ENCODE measurements around the gene PDZD4. TPM values are rescaled to one million over a fixed set of nuclear protein-coding genes. Genes with fewer than 3 reads are reported as not detected.

Gene PDZD4
- polyA plus RNA-seq, 3 donors, result 0.11 TPM; not detected in 2

- H2AFZ ChIP-seq (ENCODE audit: insufficient read depth, low read depth, low read length, poor library complexity, severe bottlenecking), result no peak overlapping the region
- peaks cover 51% of the 10 kb centered on the region for H3K79me2 ChIP-seq (ENCODE audit: insufficient read depth, low read length)
- H3K4me3 ChIP-seq (replicated peaks in 1 of 3; ENCODE audit: low read depth in 2 of 3, low read length in 3 of 3), result peak overlapping the region in 1 of 3 experiments; percentile 76
- Mint-ChIP-seq H3K4me1 (peaks cover 26% of the 10 kb centered on the region), H3K4me3 (no peak overlapping the region), H3K27ac (no peak overlapping the region), H3K9me3 (peaks cover 0 to 39% (median 17%) of the 10 kb centered on the region in 7 donors), H3K27me3 (ENCODE audit: low read depth in 3 of 3) (peaks cover 0 to 10% (median 2%) of the 10 kb centered on the region in 3 donors), H3K36me3 (peaks cover 33 to 55% of the 10 kb centered on the region in 2 donors)
- H3K9me3 ChIP-seq (replicated peaks in 1 of 2; ENCODE audit: control insufficient read depth in 1 of 2, insufficient read depth in 1 of 2, low read length in 2 of 2), result peaks cover 0 to 15% of the 10 kb centered on the region in 2 donors
- intact Hi-C loops (cut with micrococcal nuclease), result loop anchor here (5.0 to 10.0 kb wide), 4 partner anchors 132 to 838 kb away; partner anchors contain the start of gene ARHGAP4 (in 2 of the 2)
- peaks cover 21 to 35% of the 10 kb centered on the region in 2 donors for H3K4me1 ChIP-seq (ENCODE audit: control insufficient read depth in 1 of 2, insufficient read depth in 2 of 2, low read length in 2 of 2)
- H3K27me3 ChIP-seq (ENCODE audit: control insufficient read depth in 2 of 2, insufficient read depth in 2 of 2, low read length in 2 of 2), result no peaks in the 10 kb centered on the region
- no peak for TF ChIP-seq CTCF (IDR thresholded peaks at IDR 0.05)
- no peak for DNase-seq
- peak overlapping the region in 1 of 2 donors; percentile 85 for H3K27ac ChIP-seq (ENCODE audit: low read depth in 1 of 2, low read length in 2 of 2)
- peaks cover 44 to 61% of the 10 kb centered on the region in 2 donors for H3K36me3 ChIP-seq (replicated peaks in 1 of 2; ENCODE audit: control insufficient read depth in 1 of 2, insufficient read depth in 2 of 2, low read length in 2 of 2)
- H4K20me1 ChIP-seq (ENCODE audit: insufficient read depth, low read length), result peaks cover 52% of the 10 kb centered on the region
- H3K4me2 ChIP-seq (replicated peaks; ENCODE audit: extremely low read depth, low read length, poor library complexity, severe bottlenecking), result no peak overlapping the region
- H3K9ac ChIP-seq (ENCODE audit: insufficient read depth, low read length, poor library complexity, severe bottlenecking), result no peak overlapping the region
- 88% methylated on average over 1 of the region's 6 CpGs for WGBS (ENCODE audit: insufficient coverage)
These were observed 38.0 kb downstream of the PDZD4 start for GRCh38 chrX:153792368-153792767.

GRCh38 chrX:153791104-153791852 lies 39.1 kb downstream of the PDZD4 start:
- Mint-ChIP-seq H3K4me3 (no peak overlapping the region), H3K27ac (no peak overlapping the region), H3K9me3 (peaks cover 0 to 30% (median 11%) of the 10 kb centered on the region in 7 donors), H3K27me3 (ENCODE audit: low read depth in 3 of 3) (peaks cover 0 to 8% (median 2%) of the 10 kb centered on the region in 3 donors), H3K4me1 (peaks cover 26% of the 10 kb centered on the region), H3K36me3 (peaks cover 33 to 56% of the 10 kb centered on the region in 2 donors)
- Histone ChIP-seq H3K4me2 (replicated peaks; ENCODE audit: extremely low read depth, low read length, poor library complexity, severe bottlenecking) (no peak overlapping the region), H3K27ac (ENCODE audit: low read depth in 1 of 2, low read length in 2 of 2) (no peak overlapping the region), H3K4me3 (replicated peaks in 1 of 3; ENCODE audit: low read depth in 2 of 3, low read length in 3 of 3) (no peak overlapping the region), H4K20me1 (ENCODE audit: insufficient read depth, low read length) (peaks cover 57% of the 10 kb centered on the region), H2AFZ (ENCODE audit: insufficient read depth, low read depth, low read length, poor library complexity, severe bottlenecking) (no peak overlapping the region), H3K36me3 (replicated peaks in 1 of 2; ENCODE audit: control insufficient read depth in 1 of 2, insufficient read depth in 2 of 2, low read length in 2 of 2) (peaks cover 47 to 61% of the 10 kb centered on the region in 2 donors), H3K9me3 (replicated peaks in 1 of 2; ENCODE audit: control insufficient read depth in 1 of 2, insufficient read depth in 1 of 2, low read length in 2 of 2) (peaks cover 0 to 15% of the 10 kb centered on the region in 2 donors), H3K27me3 (ENCODE audit: control insufficient read depth in 2 of 2, insufficient read depth in 2 of 2, low read length in 2 of 2) (no peaks in the 10 kb centered on the region), H3K79me2 (ENCODE audit: insufficient read depth, low read length) (peaks cover 51% of the 10 kb centered on the region), H3K4me1 (ENCODE audit: control insufficient read depth in 1 of 2, insufficient read depth in 2 of 2, low read length in 2 of 2) (peaks cover 21 to 35% of the 10 kb centered on the region in 2 donors), H3K9ac (ENCODE audit: insufficient read depth, low read length, poor library complexity, severe bottlenecking) (no peak overlapping the region)
- WGBS (ENCODE audit: insufficient coverage), result 96% methylated on average over 10 of the region's 17 CpGs
- TF ChIP-seq CTCF (IDR thresholded peaks at IDR 0.05), result no peak
- intact Hi-C loops (cut with micrococcal nuclease), result loop anchor here (5.0 to 10.0 kb wide), 4 partner anchors 134 to 836 kb away; partner anchors contain the start of gene ARHGAP4 (in 2 of the 2)
- no peak for DNase-seq
